ENCODE measurements around the gene SRGAP3. TPM values are rescaled to one million over a fixed set of nuclear protein-coding genes. Genes with fewer than 3 reads are reported as not detected.

Gene SRGAP3
- total RNA-seq, 2 experiments from 2014 or later, result 2.8 to 3.2 TPM

- no peaks in the 10 kb centered on the region for H3K9me3 ChIP-seq (ENCODE audit: control insufficient read depth in 1 of 2, insufficient read depth in 1 of 2, low read length in 2 of 2)
- H3K36me3 Mint-ChIP-seq (ENCODE audit: low read depth), result no peaks in the 10 kb centered on the region
- no peaks in the 10 kb centered on the region for H3K27me3 Mint-ChIP-seq
- no peaks in the 10 kb centered on the region for H3K36me3 ChIP-seq (ENCODE audit: insufficient read depth, low read length)
- no peak for TF ChIP-seq CTCF (IDR thresholded peaks at IDR 0.05)
- POLR2A ChIA-PET, result no interaction called here
- DNase-seq, result no peak
- CTCF ChIA-PET, result no interaction called here
- H3K4me1 Mint-ChIP-seq (ENCODE audit: low read depth), result peaks cover 7% of the 10 kb centered on the region
- no peaks in the 10 kb centered on the region for H3K4me1 ChIP-seq (ENCODE audit: insufficient read depth, low read length)
- H3K4me3 ChIP-seq (ENCODE audit: low read length), result no peak overlapping the region
- intact Hi-C loops (cut with DNase I, micrococcal nuclease), result no loop called here
- ATAC-seq (ENCODE audit: poor library complexity), result no peak
- no peak overlapping the region for H3K27ac Mint-ChIP-seq
- H3K4me3 Mint-ChIP-seq, result no peak overlapping the region
- no peaks in the 10 kb centered on the region for H3K9me3 Mint-ChIP-seq
- H3K27me3 ChIP-seq (ENCODE audit: control insufficient read depth in 1 of 2, insufficient read depth in 2 of 2, low read length in 2 of 2), result no peaks in the 10 kb centered on the region
- no peak overlapping the region for H3K27ac ChIP-seq (ENCODE audit: low read depth in 1 of 2, low read length in 2 of 2)
These were observed 242.2 kb downstream of the SRGAP3 start for GRCh38 chr3:9007213-9007612.

- no peaks in the 10 kb centered on the region for H3K9me3 ChIP-seq (ENCODE audit: control insufficient read depth in 1 of 2, insufficient read depth in 1 of 2, low read length in 2 of 2)
- H3K4me3 ChIP-seq (ENCODE audit: low read length), result no peak overlapping the region
- Mint-ChIP-seq H3K27me3 (no peaks in the 10 kb centered on the region), H3K9me3 (no peaks in the 10 kb centered on the region), H3K4me1 (ENCODE audit: low read depth) (no peaks in the 10 kb centered on the region), H3K4me3 (no peak overlapping the region), H3K36me3 (ENCODE audit: low read depth) (no peaks in the 10 kb centered on the region), H3K27ac (no peak overlapping the region)
- TF ChIP-seq CTCF (IDR thresholded peaks at IDR 0.05), result no peak
- ATAC-seq (ENCODE audit: poor library complexity) (no peak), DNase-seq (no peak)
- no peak overlapping the region for H3K27ac ChIP-seq (ENCODE audit: low read depth in 1 of 2, low read length in 2 of 2)
- intact Hi-C loops (cut with DNase I, micrococcal nuclease), result no loop called here
- no peaks in the 10 kb centered on the region for H3K4me1 ChIP-seq (ENCODE audit: insufficient read depth, low read length)
- POLR2A ChIA-PET, result no interaction called here
- no peaks in the 10 kb centered on the region for H3K27me3 ChIP-seq (ENCODE audit: control insufficient read depth in 1 of 2, insufficient read depth in 2 of 2, low read length in 2 of 2)
- CTCF ChIA-PET, result no interaction called here
- H3K36me3 ChIP-seq (ENCODE audit: insufficient read depth, low read length), result no peaks in the 10 kb centered on the region
These were observed 249.4 kb downstream of the SRGAP3 start for GRCh38 chr3:9000041-9000440.

- intact Hi-C loops (cut with DNase I, micrococcal nuclease), result no loop called here
- no peak for DNase-seq
- no peak for ATAC-seq (ENCODE audit: poor library complexity)
- no peaks in the 10 kb centered on the region for H3K27me3 ChIP-seq (ENCODE audit: control insufficient read depth in 1 of 2, insufficient read depth in 2 of 2, low read length in 2 of 2)
- H3K9me3 Mint-ChIP-seq, result no peaks in the 10 kb centered on the region
- no peak overlapping the region for H3K4me3 Mint-ChIP-seq
- H3K27ac ChIP-seq (ENCODE audit: low read depth in 1 of 2, low read length in 2 of 2), result no peak overlapping the region
- no peak overlapping the region for H3K27ac Mint-ChIP-seq
- no peak for TF ChIP-seq CTCF (IDR thresholded peaks at IDR 0.05)
- H3K27me3 Mint-ChIP-seq, result no peaks in the 10 kb centered on the region
- POLR2A ChIA-PET, result no interaction called here
- no peak overlapping the region for H3K4me3 ChIP-seq (ENCODE audit: low read length)
- H3K36me3 ChIP-seq (ENCODE audit: insufficient read depth, low read length), result no peaks in the 10 kb centered on the region
- H3K4me1 ChIP-seq (ENCODE audit: insufficient read depth, low read length), result no peaks in the 10 kb centered on the region
- no peaks in the 10 kb centered on the region for H3K9me3 ChIP-seq (ENCODE audit: control insufficient read depth in 1 of 2, insufficient read depth in 1 of 2, low read length in 2 of 2)
- CTCF ChIA-PET, result no interaction called here
- H3K36me3 Mint-ChIP-seq (ENCODE audit: low read depth), result no peaks in the 10 kb centered on the region
- no peaks in the 10 kb centered on the region for H3K4me1 Mint-ChIP-seq (ENCODE audit: low read depth)
These were observed 252.3 kb downstream of the SRGAP3 start for GRCh38 chr3:8997151-8997550.
